HepG2 (cell line): ENCODE data around the gene MED9. TPM values are rescaled to one million over a fixed set of nuclear protein-coding genes. Genes with fewer than 3 reads are reported as not detected.

Source experiments
- GTF3A ChIP-seq: sonication (generic); formaldehyde crosslinking; conservative IDR thresholded peaks from 2 replicates; pipeline ENCODE4 v1.4.0; 2020; ENCODE audit warnings: mild to moderate bottlenecking, missing genetic modification reagents
- IRF2 ChIP-seq: IDR thresholded peaks from 2 replicates; pipeline ENCODE4 v1.6.1; 2018; ENCODE audit warnings: missing genetic modification reagents, missing compliant biosample characterization
- KAT7 ChIP-seq: IDR thresholded peaks from 2 replicates; pipeline ENCODE4 v1.6.1; 2018; ENCODE audit warnings: borderline replicate concordance, missing compliant biosample characterization
- RFXAP ChIP-seq: sonication (generic); formaldehyde crosslinking; IDR thresholded peaks from 2 replicates; pipeline ENCODE4 v1.4.0; 2020; ENCODE audit warnings: missing genetic modification reagents, borderline replicate concordance
- ZFX ChIP-seq: sonication (generic); formaldehyde crosslinking; IDR thresholded peaks from 2 replicates; pipeline ENCODE4 v1.4.0; 2020; ENCODE audit warnings: mild to moderate bottlenecking, low read depth, missing genetic modification reagents, moderate library complexity
- ZNF12 ChIP-seq: sonication (generic); formaldehyde crosslinking; IDR thresholded peaks from 2 replicates; pipeline ENCODE4 v1.5.0; 2020; ENCODE audit warnings: missing genetic modification reagents
- ZNF124 ChIP-seq: sonication (generic); formaldehyde crosslinking; IDR thresholded peaks from 2 replicates; pipeline ENCODE4 v1.4.0; 2020; ENCODE audit warnings: missing genetic modification reagents
- ZNF501 ChIP-seq: sonication (generic); formaldehyde crosslinking; IDR thresholded peaks from 2 replicates; pipeline ENCODE4 v1.5.1; 2020; ENCODE audit warnings: mild to moderate bottlenecking, moderate library complexity, missing genetic modification reagents
- ZNF598 ChIP-seq: sonication (generic); formaldehyde crosslinking; IDR thresholded peaks from 2 replicates; pipeline ENCODE4 v1.5.1; 2020; ENCODE audit warnings: mild to moderate bottlenecking, missing genetic modification reagents, borderline replicate concordance
- polyA plus RNA-seq, 8 experiments: library from polyadenylated mRNA; depleted of rRNA in 3 of 8; stranded (reverse) in 7 of 8; unstranded in 1 of 8; fragments of >200 nt; fragmentation: Illumina TruSeq in 4 of 8; extraction: Trizol in 4 of 8; gene quantifications; 2 replicates each; pipeline versions ENCODE4 v1.2.1 to v1.2.3, GENCODE V29; 2011 to 2016; ENCODE audit warnings: low read depth in 4 of 8, missing spikeins in 1 of 8, mixed read lengths in 1 of 8; ENCODE audit not compliant: insufficient read depth in 1 of 8
- total RNA-seq, 5 experiments: library from RNA; depleted of rRNA; stranded (reverse); fragments of >200 nt; fragmentation: Illumina TruSeq; extraction: Trizol; gene quantifications; 2 replicates each; pipeline ENCODE4 v1.2.3, GENCODE V29; 2016; ENCODE audit warnings: low read depth in 1 of 5
- TF ChIP-seq, protein P1 (sequence below): sonication (generic); formaldehyde crosslinking; IDR thresholded peaks from 2 replicates; pipeline ENCODE4 v1.8.1; 2023; ENCODE audit warnings: missing genetic modification reagents, inconsistent platforms, borderline replicate concordance
- TF ChIP-seq, protein P2 (sequence below): sonication (generic); formaldehyde crosslinking; conservative IDR thresholded peaks from 2 replicates; pipeline ENCODE4 v1.8.1; 2023; ENCODE audit warnings: missing genetic modification reagents
- TF ChIP-seq, protein P3 (sequence below): IDR thresholded peaks from 2 replicates; pipeline ENCODE4 v1.6.1; 2016; ENCODE audit warnings: low read depth, missing genetic modification reagents, missing compliant biosample characterization
- TF ChIP-seq, protein P4 (sequence below): fragments of 450-650 bp; IDR thresholded peaks from 2 replicates; pipeline ENCODE4 v1.6.1; 2017
- TF ChIP-seq, protein P5 (sequence below): sonication (generic); formaldehyde crosslinking; IDR thresholded peaks from 2 replicates; pipeline ENCODE4 v1.4.0; 2020; ENCODE audit warnings: missing genetic modification reagents
- TF ChIP-seq, protein P6 (sequence below): sonication (generic); formaldehyde crosslinking; IDR thresholded peaks from 2 replicates; pipeline ENCODE4 v1.5.0; 2020; ENCODE audit warnings: missing genetic modification reagents

Gene MED9
- total and polyA plus RNA-seq, 2 of the 13 experiments (the other 11 are each of a cell fraction or from before 2014, with no cell fraction given): 11.9 to 15.1 TPM

DNA sequence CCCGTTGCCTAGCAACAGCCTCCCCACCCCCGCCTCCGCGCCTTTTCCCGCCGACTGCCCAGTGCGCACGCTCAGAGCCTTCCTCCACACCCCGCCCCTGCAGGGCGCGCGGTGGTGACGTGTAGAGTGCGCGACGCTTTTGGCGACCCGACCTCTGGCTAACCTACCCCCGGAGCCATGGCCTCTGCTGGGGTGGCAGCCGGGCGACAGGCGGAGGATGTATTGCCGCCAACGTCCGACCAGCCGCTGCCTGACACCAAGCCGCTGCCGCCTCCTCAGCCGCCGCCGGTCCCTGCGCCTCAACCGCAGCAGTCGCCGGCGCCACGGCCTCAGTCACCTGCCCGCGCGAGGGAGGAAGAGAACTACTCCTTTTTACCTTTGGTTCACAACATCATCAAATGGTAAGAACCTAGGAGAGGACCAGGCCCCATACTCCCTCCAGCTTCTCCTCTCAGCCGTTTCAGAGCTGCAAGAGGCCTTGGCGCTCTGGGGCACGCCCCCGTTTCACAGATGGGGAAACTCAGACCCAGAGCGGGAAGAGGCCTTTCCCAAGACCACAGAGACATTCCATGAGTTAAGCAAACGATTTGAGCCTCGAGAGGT, at the start of gene MED9 (continued):
- TF ChIP-seq ZNF12 (CRISPR knock-in tag) (no peak), KAT7 (CRISPR knock-in tag) (peak; percentile 90; the same call in 1 of the 2 replicates), GTF3A (CRISPR knock-in tag) (no peak), ZNF124 (0 out of 2 replicates have a peak, but pooled peaks have one; percentile 58), RFXAP (CRISPR knock-in tag) (0 out of 2 replicates have a peak, but pooled peaks have one; percentile 56), IRF2 (CRISPR knock-in tag) (0 out of 2 replicates have a peak, but pooled peaks have one; percentile 55), ZFX (peak; percentile 92), ZNF501 (CRISPR knock-in tag) (peak; percentile 78), ZNF598 (CRISPR knock-in tag) (peak; percentile 56; the same call in 1 of the 2 replicates)
- TF ChIP-seq, protein P1, sequence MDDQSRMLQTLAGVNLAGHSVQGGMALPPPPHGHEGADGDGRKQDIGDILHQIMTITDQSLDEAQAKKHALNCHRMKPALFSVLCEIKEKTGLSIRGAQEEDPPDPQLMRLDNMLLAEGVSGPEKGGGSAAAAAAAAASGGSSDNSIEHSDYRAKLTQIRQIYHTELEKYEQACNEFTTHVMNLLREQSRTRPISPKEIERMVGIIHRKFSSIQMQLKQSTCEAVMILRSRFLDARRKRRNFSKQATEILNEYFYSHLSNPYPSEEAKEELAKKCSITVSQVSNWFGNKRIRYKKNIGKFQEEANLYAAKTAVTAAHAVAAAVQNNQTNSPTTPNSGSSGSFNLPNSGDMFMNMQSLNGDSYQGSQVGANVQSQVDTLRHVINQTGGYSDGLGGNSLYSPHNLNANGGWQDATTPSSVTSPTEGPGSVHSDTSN (CRISPR knock-in tag): no peak
- TF ChIP-seq, protein P2, sequence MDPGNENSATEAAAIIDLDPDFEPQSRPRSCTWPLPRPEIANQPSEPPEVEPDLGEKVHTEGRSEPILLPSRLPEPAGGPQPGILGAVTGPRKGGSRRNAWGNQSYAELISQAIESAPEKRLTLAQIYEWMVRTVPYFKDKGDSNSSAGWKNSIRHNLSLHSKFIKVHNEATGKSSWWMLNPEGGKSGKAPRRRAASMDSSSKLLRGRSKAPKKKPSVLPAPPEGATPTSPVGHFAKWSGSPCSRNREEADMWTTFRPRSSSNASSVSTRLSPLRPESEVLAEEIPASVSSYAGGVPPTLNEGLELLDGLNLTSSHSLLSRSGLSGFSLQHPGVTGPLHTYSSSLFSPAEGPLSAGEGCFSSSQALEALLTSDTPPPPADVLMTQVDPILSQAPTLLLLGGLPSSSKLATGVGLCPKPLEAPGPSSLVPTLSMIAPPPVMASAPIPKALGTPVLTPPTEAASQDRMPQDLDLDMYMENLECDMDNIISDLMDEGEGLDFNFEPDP: 0 out of 2 replicates have a peak, but pooled peaks have one; percentile 24
- TF ChIP-seq, protein P3, sequence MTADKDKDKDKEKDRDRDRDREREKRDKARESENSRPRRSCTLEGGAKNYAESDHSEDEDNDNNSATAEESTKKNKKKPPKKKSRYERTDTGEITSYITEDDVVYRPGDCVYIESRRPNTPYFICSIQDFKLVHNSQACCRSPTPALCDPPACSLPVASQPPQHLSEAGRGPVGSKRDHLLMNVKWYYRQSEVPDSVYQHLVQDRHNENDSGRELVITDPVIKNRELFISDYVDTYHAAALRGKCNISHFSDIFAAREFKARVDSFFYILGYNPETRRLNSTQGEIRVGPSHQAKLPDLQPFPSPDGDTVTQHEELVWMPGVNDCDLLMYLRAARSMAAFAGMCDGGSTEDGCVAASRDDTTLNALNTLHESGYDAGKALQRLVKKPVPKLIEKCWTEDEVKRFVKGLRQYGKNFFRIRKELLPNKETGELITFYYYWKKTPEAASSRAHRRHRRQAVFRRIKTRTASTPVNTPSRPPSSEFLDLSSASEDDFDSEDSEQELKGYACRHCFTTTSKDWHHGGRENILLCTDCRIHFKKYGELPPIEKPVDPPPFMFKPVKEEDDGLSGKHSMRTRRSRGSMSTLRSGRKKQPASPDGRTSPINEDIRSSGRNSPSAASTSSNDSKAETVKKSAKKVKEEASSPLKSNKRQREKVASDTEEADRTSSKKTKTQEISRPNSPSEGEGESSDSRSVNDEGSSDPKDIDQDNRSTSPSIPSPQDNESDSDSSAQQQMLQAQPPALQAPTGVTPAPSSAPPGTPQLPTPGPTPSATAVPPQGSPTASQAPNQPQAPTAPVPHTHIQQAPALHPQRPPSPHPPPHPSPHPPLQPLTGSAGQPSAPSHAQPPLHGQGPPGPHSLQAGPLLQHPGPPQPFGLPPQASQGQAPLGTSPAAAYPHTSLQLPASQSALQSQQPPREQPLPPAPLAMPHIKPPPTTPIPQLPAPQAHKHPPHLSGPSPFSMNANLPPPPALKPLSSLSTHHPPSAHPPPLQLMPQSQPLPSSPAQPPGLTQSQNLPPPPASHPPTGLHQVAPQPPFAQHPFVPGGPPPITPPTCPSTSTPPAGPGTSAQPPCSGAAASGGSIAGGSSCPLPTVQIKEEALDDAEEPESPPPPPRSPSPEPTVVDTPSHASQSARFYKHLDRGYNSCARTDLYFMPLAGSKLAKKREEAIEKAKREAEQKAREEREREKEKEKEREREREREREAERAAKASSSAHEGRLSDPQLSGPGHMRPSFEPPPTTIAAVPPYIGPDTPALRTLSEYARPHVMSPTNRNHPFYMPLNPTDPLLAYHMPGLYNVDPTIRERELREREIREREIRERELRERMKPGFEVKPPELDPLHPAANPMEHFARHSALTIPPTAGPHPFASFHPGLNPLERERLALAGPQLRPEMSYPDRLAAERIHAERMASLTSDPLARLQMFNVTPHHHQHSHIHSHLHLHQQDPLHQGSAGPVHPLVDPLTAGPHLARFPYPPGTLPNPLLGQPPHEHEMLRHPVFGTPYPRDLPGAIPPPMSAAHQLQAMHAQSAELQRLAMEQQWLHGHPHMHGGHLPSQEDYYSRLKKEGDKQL (CRISPR knock-in tag): 0 out of 2 replicates have a peak, but pooled peaks have one; percentile 18
- TF ChIP-seq, protein P4, sequence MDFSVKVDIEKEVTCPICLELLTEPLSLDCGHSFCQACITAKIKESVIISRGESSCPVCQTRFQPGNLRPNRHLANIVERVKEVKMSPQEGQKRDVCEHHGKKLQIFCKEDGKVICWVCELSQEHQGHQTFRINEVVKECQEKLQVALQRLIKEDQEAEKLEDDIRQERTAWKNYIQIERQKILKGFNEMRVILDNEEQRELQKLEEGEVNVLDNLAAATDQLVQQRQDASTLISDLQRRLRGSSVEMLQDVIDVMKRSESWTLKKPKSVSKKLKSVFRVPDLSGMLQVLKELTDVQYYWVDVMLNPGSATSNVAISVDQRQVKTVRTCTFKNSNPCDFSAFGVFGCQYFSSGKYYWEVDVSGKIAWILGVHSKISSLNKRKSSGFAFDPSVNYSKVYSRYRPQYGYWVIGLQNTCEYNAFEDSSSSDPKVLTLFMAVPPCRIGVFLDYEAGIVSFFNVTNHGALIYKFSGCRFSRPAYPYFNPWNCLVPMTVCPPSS: no peak
- TF ChIP-seq, protein P5, sequence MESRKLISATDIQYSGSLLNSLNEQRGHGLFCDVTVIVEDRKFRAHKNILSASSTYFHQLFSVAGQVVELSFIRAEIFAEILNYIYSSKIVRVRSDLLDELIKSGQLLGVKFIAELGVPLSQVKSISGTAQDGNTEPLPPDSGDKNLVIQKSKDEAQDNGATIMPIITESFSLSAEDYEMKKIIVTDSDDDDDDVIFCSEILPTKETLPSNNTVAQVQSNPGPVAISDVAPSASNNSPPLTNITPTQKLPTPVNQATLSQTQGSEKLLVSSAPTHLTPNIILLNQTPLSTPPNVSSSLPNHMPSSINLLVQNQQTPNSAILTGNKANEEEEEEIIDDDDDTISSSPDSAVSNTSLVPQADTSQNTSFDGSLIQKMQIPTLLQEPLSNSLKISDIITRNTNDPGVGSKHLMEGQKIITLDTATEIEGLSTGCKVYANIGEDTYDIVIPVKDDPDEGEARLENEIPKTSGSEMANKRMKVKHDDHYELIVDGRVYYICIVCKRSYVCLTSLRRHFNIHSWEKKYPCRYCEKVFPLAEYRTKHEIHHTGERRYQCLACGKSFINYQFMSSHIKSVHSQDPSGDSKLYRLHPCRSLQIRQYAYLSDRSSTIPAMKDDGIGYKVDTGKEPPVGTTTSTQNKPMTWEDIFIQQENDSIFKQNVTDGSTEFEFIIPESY: no peak
- TF ChIP-seq, protein P6, sequence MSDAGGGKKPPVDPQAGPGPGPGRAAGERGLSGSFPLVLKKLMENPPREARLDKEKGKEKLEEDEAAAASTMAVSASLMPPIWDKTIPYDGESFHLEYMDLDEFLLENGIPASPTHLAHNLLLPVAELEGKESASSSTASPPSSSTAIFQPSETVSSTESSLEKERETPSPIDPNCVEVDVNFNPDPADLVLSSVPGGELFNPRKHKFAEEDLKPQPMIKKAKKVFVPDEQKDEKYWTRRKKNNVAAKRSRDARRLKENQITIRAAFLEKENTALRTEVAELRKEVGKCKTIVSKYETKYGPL (CRISPR knock-in tag): no peak
